NOMO-1 treated with dmso at 0.1 percent for 144 hours (cell line): ENCODE data around the gene STX12.
"Not testable (repeated sequence)": the region's sequence is repeated elsewhere in the genome, so short reads cannot be mapped to it uniquely, and the experiment has no call there.

ENCODE experiments used
- DNase-seq: peaks from one replicate; lab custom pipeline; 2025; ENCODE audit not compliant: unreplicated experiment; lab: John Stamatoyannopoulos, UW

STX12 gene

GRCh38 chr1:27774654-27775053, 1.6 kb downstream of the STX12 start:
- no peak for DNase-seq

- not testable (repeated sequence) for DNase-seq
Measured at GRCh38 chr1:27775336-27775735, 2.3 kb downstream of the STX12 start.

GRCh38 chr1:27776276-27776675, 3.3 kb downstream of the STX12 start:
- DNase-seq = not testable (repeated sequence)

GRCh38 chr1:27778056-27778455, 5.0 kb downstream of the STX12 start:
- DNase-seq = no peak

GRCh38 chr1:27779122-27779521, 6.1 kb downstream of the STX12 start:
- no peak for DNase-seq

- DNase-seq = no peak
Measured at GRCh38 chr1:27782950-27783349, 9.9 kb downstream of the STX12 start.

GRCh38 chr1:27784700-27785099, 11.7 kb downstream of the STX12 start:
- no peak for DNase-seq

GRCh38 chr1:27785781-27786455, 12.9 kb downstream of the STX12 start:
- no peak for DNase-seq

GRCh38 chr1:27787895-27788294, 14.9 kb downstream of the STX12 start:
- DNase-seq = no peak

- peak; percentile 45 for DNase-seq
Measured at GRCh38 chr1:27789540-27790041, 16.6 kb downstream of the STX12 start.

GRCh38 chr1:27790270-27790669, 17.3 kb downstream of the STX12 start:
- DNase-seq = not testable (repeated sequence)

GRCh38 chr1:27795601-27796000, 22.6 kb downstream of the STX12 start:
- no peak for DNase-seq

- no peak for DNase-seq
Measured at GRCh38 chr1:27804791-27805190, 31.8 kb downstream of the STX12 start.

- DNase-seq = no peak
Measured at GRCh38 chr1:27806758-27807157, 33.7 kb downstream of the STX12 start.

- DNase-seq = no peak
Measured at GRCh38 chr1:27807385-27807784, 34.4 kb downstream of the STX12 start.

- not testable (repeated sequence) for DNase-seq
Measured at GRCh38 chr1:27808131-27808530, 35.1 kb downstream of the STX12 start.

GRCh38 chr1:27809883-27810282, 36.9 kb downstream of the STX12 start:
- DNase-seq = no peak

GRCh38 chr1:27811741-27812500, 38.9 kb downstream of the STX12 start:
- DNase-seq = no peak

GRCh38 chr1:27816921-27817630, 44.1 kb downstream of the STX12 start:
- no peak for DNase-seq

- DNase-seq = no peak
Measured at GRCh38 chr1:27821761-27822315, 48.8 kb downstream of the STX12 start.

- no peak for DNase-seq
Measured at GRCh38 chr1:27823784-27824183, 50.8 kb downstream of the STX12 start.
